OCI-LY1 (cell line): ENCODE data around the gene C22orf39.

ENCODE experiments used
- CTCF ChIP-seq: fragments of 200-600 bp; sonication (generic), shearing (Covaris generic); IDR thresholded peaks from 2 replicates; pipeline ENCODE4 v1.5.1; 2017; ENCODE audit warnings: mild to moderate bottlenecking, antibody characterized with exemption, low read length, moderate library complexity, mixed read lengths
- EZH2 ChIP-seq: fragments of 200-600 bp; sonication (generic), shearing (Covaris generic); IDR thresholded peaks from 2 replicates; pipeline ENCODE4 v1.8.0; 2017; ENCODE audit warnings: borderline replicate concordance, mixed run types, mild to moderate bottlenecking, antibody characterized with exemption, low read length, moderate library complexity, mixed read lengths

DNA sequence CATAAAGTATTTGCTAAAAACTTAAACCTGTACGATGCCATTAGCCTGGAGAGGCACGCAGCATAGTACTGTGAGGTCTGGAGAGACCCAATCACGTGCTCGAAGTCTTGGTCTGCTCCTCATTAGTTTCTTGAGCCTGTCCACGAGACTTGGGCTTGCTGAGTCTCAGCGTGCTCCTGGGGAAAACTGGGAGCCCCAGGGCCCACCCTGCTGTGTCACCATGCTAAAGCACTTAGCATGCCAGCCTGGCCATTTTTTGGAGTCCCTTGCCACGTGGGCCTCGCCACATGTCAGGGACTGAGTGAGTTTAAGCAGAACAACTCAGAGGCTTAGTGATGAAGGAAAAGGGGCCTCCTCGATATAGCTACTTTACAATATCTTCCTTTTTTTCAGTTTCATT is 34.8 kb upstream of the C22orf39 start:
- TF ChIP-seq CTCF (no peak), EZH2 (no peak)
